H1 (cell line): Measurements from ENCODE around the gene ANKRD12.

Source experiments
- ATF3 ChIP-seq: IDR thresholded peaks from 2 replicates; pipeline ENCODE4 v1.6.1; 2011; ENCODE audit warnings: low read depth, mild to moderate bottlenecking, low read length; ENCODE audit not compliant: insufficient read depth
- BRCA1 ChIP-seq: IDR thresholded peaks from 2 replicates; pipeline ENCODE4 v1.6.1; 2012; ENCODE audit warnings: low read depth, low read length, improper control_type of control experiment
- CEBPB ChIP-seq: IDR thresholded peaks from 2 replicates; pipeline ENCODE4 v1.6.1; 2012; ENCODE audit warnings: low read depth, low read length
- CTCF ChIP-seq, 3 experiments: IDR thresholded peaks; 1 replicate in 2 of 3; 2 replicates in 1 of 3; pipeline versions ENCODE4 v1.5.1 to v1.6.1; 2011; ENCODE audit warnings: low read length in 3 of 3, mild to moderate bottlenecking in 3 of 3, inconsistent platforms in 2 of 3, low read depth in 1 of 3, moderate library complexity in 1 of 3; ENCODE audit not compliant: insufficient read depth in 1 of 3; ENCODE audit errors: control extremely low read depth in 1 of 3
- EZH2 ChIP-seq: fragments of 200-600 bp; sonication (generic); IDR thresholded peaks from 2 replicates; pipeline ENCODE4 v1.7.1; 2012; ENCODE audit warnings: low read depth, mild to moderate bottlenecking, moderate library complexity, low read length, inconsistent platforms; ENCODE audit not compliant: severe bottlenecking
- HDAC2 ChIP-seq, 2 experiments: fragments of 300-600 bp in 1 of 2; sonication (generic) in 1 of 2; IDR thresholded peaks; 2 replicates each; pipeline ENCODE4 v1.6.1; 2011 to 2012; ENCODE audit warnings: low read depth in 2 of 2, low read length in 2 of 2, mild to moderate bottlenecking in 2 of 2, moderate library complexity in 2 of 2, borderline replicate concordance in 1 of 2, inconsistent platforms in 1 of 2
- NRF1 ChIP-seq: IDR thresholded peaks from 2 replicates; pipeline ENCODE4 v1.6.1; 2011; ENCODE audit warnings: mild to moderate bottlenecking, low read depth, low read length, improper control_type of control experiment
- POLR2A ChIP-seq, 2 experiments: IDR thresholded peaks; 1 replicate in 1 of 2; 2 replicates in 1 of 2; pipeline ENCODE4 v1.6.1; 2011; ENCODE audit warnings: low read depth in 2 of 2, low read length in 2 of 2, mild to moderate bottlenecking in 2 of 2; ENCODE audit errors: control extremely low read depth in 1 of 2
- SP2 ChIP-seq: IDR thresholded peaks from 2 replicates; pipeline ENCODE4 v1.6.1; 2012; ENCODE audit warnings: mild to moderate bottlenecking, low read length, inconsistent platforms
- SRF ChIP-seq: IDR thresholded peaks from 2 replicates; pipeline ENCODE4 v1.6.1; 2011; ENCODE audit warnings: mild to moderate bottlenecking, low read depth, low read length, moderate library complexity
- YY1 ChIP-seq: IDR thresholded peaks from 2 replicates; pipeline ENCODE4 v1.6.1; 2011; ENCODE audit warnings: low read depth, mild to moderate bottlenecking, low read length

GRCh38 chr18:9174302-9174701 is 37.7 kb downstream of the ANKRD12 start:
- TF ChIP-seq EZH2 (no peak), NRF1 (no peak), CEBPB (no peak), ATF3 (no peak), CTCF (IDR thresholded peaks at IDR 0.05; ENCODE audit: control extremely low read depth in 1 of 3, insufficient read depth in 1 of 3, low read depth in 1 of 3, low read length in 3 of 3) (no peak), BRCA1 (no peak), SRF (no peak), HDAC2 (IDR thresholded peaks at IDR 0.05; ENCODE audit: borderline replicate concordance in 1 of 2, low read depth in 2 of 2, low read length in 2 of 2) (no peak), YY1 (no peak), POLR2A (IDR thresholded peaks at IDR 0.05; ENCODE audit: control extremely low read depth in 1 of 2, low read depth in 2 of 2, low read length in 2 of 2) (no peak), SP2 (no peak)
